ENCODE results near the gene SIRPA.

The SIRPA gene

GRCh38 chr20:1952737-1953530, 57.7 kb downstream of the SIRPA start:
- DNase-seq, result no peak

GRCh38 chr20:1953621-1954020, 58.4 kb downstream of the SIRPA start:
- DNase-seq, result no peak

- no peak for DNase-seq
These were observed 60.0 kb downstream of the SIRPA start for GRCh38 chr20:1955217-1955616.

- DNase-seq, result no peak
These were observed 63.2 kb downstream of the SIRPA start for GRCh38 chr20:1958426-1958825.

GRCh38 chr20:1959156-1959555, 63.9 kb downstream of the SIRPA start:
- DNase-seq, result no peak

GRCh38 chr20:1961374-1961773, 66.2 kb downstream of the SIRPA start:
- no peak for DNase-seq

GRCh38 chr20:1964061-1964460, 68.9 kb downstream of the SIRPA start:
- DNase-seq, result no peak

- no peak for DNase-seq
These were observed 69.6 kb downstream of the SIRPA start for GRCh38 chr20:1964659-1965405.

GRCh38 chr20:1965520-1966351, 70.5 kb downstream of the SIRPA start:
- peak; percentile 81 for DNase-seq

GRCh38 chr20:1968964-1969363, 73.8 kb downstream of the SIRPA start:
- no peak for DNase-seq

- DNase-seq, result no peak
These were observed 76.8 kb downstream of the SIRPA start for GRCh38 chr20:1971893-1972586.

- DNase-seq, result no peak
These were observed 78.6 kb downstream of the SIRPA start for GRCh38 chr20:1973601-1974440.

GRCh38 chr20:1975291-1975690, 80.1 kb downstream of the SIRPA start:
- no peak for DNase-seq

- DNase-seq, result no peak
These were observed 84.0 kb downstream of the SIRPA start for GRCh38 chr20:1979106-1979778.

GRCh38 chr20:1982686-1983085, 87.5 kb downstream of the SIRPA start:
- DNase-seq, result no peak

- DNase-seq, result no peak
These were observed 88.1 kb downstream of the SIRPA start for GRCh38 chr20:1983301-1983700.

GRCh38 chr20:1987826-1988225, 92.6 kb downstream of the SIRPA start:
- no peak for DNase-seq
